Measurements from ENCODE around the gene ROR1.

The ROR1 gene

GRCh38 chr1:63770381-63770780, 3.4 kb upstream of the ROR1 start:
- no peak for TF ChIP-seq TAF1 (IDR thresholded peaks at IDR 0.05; ENCODE audit: borderline replicate concordance, insufficient read depth, low read length)
- no peak for TF ChIP-seq REST (IDR thresholded peaks at IDR 0.05; ENCODE audit: insufficient read depth in 1 of 2, low read depth in 2 of 2, low read length in 2 of 2)
- no peak for TF ChIP-seq FOXP2 (optimal IDR thresholded peaks at IDR 0.05; ENCODE audit: borderline replicate concordance, extremely low read depth, extremely low read length, insufficient read depth)

GRCh38 chr1:63772201-63772600, 1.6 kb upstream of the ROR1 start:
- TF ChIP-seq POLR2AphosphoS5 (IDR thresholded peaks at IDR 0.05; ENCODE audit: low read depth, low read length) (no peak), TAF1 (IDR thresholded peaks at IDR 0.05; ENCODE audit: borderline replicate concordance, insufficient read depth, low read length) (no peak), REST (IDR thresholded peaks at IDR 0.05; ENCODE audit: insufficient read depth in 1 of 2, low read depth in 2 of 2, low read length in 2 of 2) (no peak), SIN3A (IDR thresholded peaks at IDR 0.05; ENCODE audit: borderline replicate concordance, insufficient read depth, low read length) (no peak), FOXP2 (optimal IDR thresholded peaks at IDR 0.05; ENCODE audit: borderline replicate concordance, extremely low read depth, extremely low read length, insufficient read depth) (no peak)

- TF ChIP-seq SIN3A (IDR thresholded peaks at IDR 0.05; ENCODE audit: borderline replicate concordance, insufficient read depth, low read length) (no peak), POLR2AphosphoS5 (IDR thresholded peaks at IDR 0.05; ENCODE audit: low read depth, low read length) (no peak), FOXP2 (optimal IDR thresholded peaks at IDR 0.05; ENCODE audit: borderline replicate concordance, extremely low read depth, extremely low read length, insufficient read depth) (no peak), REST (IDR thresholded peaks at IDR 0.05; ENCODE audit: insufficient read depth in 1 of 2, low read depth in 2 of 2, low read length in 2 of 2) (no peak), TAF1 (IDR thresholded peaks at IDR 0.05; ENCODE audit: borderline replicate concordance, insufficient read depth, low read length) (no peak)
Measured at GRCh38 chr1:63772876-63773275, 941 bp upstream of the ROR1 start.

GRCh38 chr1:63773496-63773814, 362 bp upstream of the ROR1 start:
- TF ChIP-seq SIN3A (IDR thresholded peaks at IDR 0.05; ENCODE audit: borderline replicate concordance, insufficient read depth, low read length) (no peak), TAF1 (IDR thresholded peaks at IDR 0.05; ENCODE audit: borderline replicate concordance, insufficient read depth, low read length) (no peak), REST (IDR thresholded peaks at IDR 0.05; ENCODE audit: insufficient read depth in 1 of 2, low read depth in 2 of 2, low read length in 2 of 2) (no peak), POLR2AphosphoS5 (IDR thresholded peaks at IDR 0.05; ENCODE audit: low read depth, low read length) (no peak)

GRCh38 chr1:63774617-63775417, 1.0 kb downstream of the ROR1 start:
- TF ChIP-seq SIN3A (IDR thresholded peaks at IDR 0.05; ENCODE audit: borderline replicate concordance, insufficient read depth, low read length), result no peak
- TF ChIP-seq POLR2AphosphoS5 (IDR thresholded peaks at IDR 0.05; ENCODE audit: low read depth, low read length), result no peak
- TF ChIP-seq TAF1 (IDR thresholded peaks at IDR 0.05; ENCODE audit: borderline replicate concordance, insufficient read depth, low read length), result no peak
- TF ChIP-seq FOXP2 (optimal IDR thresholded peaks at IDR 0.05; ENCODE audit: borderline replicate concordance, extremely low read depth, extremely low read length, insufficient read depth), result no peak
- TF ChIP-seq REST (IDR thresholded peaks at IDR 0.05; ENCODE audit: insufficient read depth in 1 of 2, low read depth in 2 of 2, low read length in 2 of 2), result no peak
